NCI-H526 (cell line): ENCODE measurements around the gene ZNF213.
"Not testable (repeated sequence)": the region's sequence is repeated elsewhere in the genome, so short reads cannot be mapped to it uniquely, and the experiment has no call there.

Experiments used
- DNase-seq, 2 experiments: peaks; one replicate each; lab custom pipeline; 2025; lab: John Stamatoyannopoulos, UW

ZNF213 gene

DNA sequence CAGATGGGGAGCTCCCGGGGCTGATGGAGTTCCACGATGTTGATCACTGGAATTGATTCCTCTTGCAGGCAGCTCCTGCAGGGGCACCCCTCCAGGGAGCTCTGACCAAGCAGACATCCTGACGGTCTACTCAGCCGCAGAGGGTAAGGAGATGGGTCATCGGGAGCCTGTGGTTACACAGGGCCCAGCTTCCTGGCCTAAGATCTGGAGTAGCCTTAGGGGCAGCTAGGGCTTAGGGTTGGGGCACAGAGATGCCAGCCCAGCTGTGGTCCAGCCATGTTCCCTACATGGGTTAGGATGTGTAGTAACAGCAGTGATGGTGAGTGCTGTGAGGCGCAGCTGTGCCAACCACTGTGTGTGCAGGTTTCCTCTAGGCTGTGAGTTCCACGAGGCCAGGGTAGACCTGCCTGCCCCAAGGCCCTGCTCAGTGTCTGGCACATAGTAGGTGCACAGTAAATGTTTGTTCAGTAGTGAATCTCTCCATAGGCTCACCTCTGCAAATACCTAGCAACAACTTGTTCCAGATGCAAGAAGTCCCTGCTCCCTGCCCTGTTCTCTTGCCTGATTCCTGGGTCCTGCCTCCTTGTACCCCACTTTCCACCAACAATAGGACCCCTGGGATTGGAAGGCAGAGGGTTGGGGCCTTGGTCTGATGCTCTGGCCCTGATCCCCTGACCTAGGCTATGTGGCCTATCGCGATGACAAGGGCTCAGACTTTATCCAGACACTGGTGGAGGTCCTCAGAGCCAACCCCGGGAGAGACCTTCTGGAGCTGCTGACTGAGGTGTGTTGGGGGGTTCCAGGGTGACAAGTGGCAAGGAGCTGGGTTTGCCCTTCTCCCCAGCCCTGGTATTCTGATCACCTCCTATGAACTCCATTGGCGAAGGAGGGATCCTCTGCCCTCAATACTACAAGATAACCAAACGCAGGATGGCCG lies 13.7 kb downstream of the ZNF213 start:
- DNase-seq = no peak

DNA sequence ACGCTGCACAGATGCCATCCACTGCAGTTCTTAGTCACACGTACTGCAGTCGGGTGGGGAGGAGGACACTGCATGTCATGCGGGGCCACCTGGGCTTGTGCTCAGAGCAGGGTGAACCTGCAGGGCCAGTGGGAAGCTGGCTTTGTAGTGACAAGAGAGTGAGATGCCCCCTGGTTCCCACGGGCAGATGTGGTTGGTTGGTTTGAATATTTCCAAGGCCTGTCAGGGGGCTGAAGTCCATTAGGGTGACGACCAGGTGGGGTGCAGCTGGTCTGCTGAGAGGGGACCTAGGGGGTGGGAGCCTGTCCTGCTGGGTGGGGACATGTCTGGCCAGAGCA lies 14.3 kb downstream of the ZNF213 start:
- DNase-seq = no peak

DNA sequence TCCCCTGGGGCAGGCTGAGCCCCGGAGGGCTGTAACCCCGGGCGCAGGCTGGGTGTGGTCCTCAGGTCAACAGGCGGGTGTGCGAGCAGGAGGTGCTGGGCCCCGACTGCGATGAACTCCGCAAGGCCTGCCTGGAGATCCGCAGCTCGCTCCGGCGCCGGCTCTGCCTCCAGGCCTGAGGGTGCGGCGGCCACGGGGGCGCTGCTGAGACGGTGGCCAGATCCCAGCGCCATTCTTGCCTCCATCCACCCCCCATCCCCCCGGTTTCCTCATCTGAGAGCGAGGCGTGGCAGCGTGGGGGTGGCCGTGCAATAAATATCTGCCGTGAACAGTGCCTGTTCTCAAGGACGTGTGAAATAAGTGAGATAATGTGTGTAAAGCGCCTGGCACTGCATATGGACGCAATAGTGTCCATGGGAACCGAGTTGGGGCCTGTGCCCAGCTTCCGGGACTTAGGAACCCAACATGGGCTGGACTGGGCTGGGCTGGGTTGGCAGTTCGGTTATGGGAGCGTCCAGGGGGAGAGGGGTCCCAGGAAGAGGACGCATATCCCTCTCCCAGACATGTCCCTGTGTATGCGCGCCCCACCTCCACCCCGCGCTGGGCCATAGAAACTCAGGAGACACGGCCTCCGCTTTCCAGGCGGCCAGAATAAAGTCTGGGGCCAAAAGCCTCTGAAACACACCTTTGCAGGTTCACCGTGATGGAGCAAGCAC lies 15.0 kb downstream of the ZNF213 start:
- peak in 1 of 2 experiments; percentile 68 for DNase-seq

DNA sequence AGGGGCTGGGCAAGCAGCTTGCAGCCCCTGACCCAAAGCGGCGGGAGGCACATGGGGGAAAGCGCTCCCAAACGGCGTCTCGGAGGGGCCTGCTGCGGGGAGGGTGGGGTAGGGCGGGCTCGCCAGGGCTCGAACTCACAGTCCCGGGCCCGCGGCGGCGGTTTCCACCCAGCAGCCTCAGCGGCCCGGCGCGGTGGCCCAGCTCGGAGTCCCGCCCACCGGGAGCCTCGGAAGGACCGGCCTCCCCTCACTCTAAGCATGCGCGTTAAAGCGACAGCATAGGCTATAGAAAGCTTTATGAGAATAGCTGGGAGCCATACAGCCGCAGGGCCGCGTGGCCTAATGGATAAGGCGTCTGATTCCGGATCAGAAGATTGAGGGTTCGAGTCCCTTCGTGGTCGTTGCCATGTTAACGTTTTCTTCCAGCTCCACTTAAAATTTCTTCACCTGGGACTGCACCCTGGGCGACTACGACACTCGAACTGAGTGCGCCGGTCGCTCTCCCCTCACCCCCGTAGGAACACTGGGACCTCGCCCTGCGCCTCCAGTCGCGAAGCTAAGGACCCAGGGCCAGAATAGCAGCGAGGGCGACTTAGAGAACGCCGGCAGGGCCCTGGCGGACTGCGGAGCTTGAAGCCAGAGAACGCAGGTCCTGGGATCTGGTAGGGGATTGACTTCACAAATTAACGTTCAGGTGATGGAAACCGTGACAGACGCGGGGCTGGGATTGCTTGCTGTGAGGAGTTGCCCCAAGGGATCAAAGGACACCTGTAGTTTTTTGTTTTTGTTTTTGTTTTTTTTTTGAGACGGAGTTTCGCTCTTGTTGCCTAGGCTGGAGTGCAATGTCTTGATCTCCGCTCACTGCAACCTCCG lies 15.8 kb downstream of the ZNF213 start:
- DNase-seq = peak; percentile 90 to 95

DNA sequence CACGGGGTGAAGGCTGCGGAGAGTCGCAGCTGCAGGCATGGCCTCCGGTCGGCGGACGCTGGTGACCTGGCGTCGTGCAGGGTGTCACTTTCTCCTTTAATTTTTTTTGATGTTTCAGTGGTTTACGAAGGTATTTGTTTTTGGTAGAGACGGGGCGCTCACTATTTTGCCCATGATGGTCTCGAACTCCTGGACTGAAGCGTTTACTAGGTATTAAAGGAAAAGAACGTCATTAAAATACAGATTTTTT lies 17.1 kb downstream of the ZNF213 start:
- DNase-seq = no peak

DNA sequence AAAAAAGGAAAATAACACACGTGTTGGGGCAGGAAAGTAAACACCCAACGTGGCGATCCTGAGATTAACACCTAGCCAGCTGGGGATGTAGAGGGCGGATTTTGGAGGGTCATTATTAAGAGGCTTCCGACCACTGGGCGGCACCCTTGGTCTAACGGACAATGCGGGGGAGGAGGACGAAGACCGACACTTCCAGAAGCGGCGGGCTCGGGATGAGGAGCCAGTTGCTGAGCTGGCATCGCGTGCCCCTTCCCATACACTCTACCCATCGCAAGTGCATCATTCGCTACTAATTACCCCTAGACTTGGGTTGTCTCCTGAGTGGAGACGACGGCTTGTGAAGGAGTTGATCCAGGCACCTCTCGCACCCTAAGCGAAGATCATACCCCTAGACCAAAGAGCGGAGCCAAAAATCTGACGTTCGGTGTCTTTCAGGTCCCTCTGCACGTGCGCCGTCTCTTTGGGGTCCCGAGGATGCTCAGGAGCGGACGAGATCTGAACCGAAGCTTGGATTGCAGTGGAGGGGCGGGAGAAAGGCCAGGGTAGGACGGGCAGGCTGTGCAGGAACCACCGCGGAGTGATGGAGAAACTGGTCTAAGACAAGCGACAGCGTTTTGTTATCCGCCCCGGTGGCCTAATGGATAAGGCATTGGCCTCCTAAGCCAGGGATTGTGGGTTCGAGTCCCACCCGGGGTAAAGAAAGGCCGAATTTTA lies 17.6 kb downstream of the ZNF213 start:
- peak; percentile 80 to 84 for DNase-seq

DNA sequence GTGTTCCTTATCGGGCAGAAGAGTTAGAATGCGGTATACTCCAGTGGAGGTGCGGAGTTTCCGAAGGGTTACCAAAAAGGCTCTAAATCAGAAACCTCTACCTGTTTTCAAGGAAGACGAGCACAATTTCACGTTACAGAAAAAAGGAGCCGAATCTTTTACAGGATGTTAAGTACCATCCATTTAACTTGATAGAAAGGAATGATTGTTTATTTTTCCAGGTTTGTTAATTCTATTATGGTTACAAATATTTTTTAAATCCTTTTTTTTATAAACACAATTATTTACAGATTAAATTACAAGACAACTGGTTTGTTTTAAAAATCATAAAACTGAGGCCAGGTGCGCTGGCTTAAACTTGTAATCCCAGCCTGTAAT lies 18.2 kb downstream of the ZNF213 start:
- no peak for DNase-seq

DNA sequence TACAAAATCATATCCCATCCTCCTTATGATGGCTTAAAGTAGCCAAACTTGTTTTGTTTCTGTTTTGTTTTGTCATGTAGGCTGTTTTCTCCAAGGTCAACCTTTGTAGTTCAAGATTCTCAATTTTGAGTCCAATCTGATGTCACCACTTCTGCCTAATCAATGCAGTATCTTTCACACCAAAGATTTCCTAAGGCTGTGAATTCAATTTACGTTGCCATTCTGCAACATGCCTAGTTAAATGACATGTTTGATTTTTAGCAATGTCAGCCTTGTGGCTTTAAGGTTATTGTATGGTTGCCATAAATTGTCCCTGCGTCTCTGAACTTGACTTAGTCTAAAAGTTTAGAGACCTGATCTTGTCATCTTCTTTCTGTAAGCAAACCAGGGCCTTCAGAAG lies 20.4 kb downstream of the ZNF213 start:
- DNase-seq = no peak

DNA sequence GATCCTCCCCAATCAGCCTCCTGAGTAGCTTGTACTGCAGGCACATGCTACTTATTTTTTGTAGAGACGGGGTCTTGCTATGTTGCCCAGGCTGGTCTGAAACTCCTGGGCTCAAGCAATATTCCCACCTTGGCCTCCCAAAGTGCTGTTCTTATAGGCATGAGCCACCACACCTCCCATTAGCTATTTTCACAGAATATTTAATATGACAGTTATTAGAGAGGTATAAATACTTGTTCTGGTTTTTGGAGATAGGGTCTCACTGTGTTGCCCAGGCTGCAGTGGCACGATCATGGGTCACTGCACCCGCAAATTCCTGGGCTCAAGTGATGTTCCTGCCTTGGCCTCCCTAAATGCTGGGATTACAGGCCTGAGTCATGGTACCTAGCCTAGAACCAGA lies 21.1 kb downstream of the ZNF213 start:
- DNase-seq = no peak

DNA sequence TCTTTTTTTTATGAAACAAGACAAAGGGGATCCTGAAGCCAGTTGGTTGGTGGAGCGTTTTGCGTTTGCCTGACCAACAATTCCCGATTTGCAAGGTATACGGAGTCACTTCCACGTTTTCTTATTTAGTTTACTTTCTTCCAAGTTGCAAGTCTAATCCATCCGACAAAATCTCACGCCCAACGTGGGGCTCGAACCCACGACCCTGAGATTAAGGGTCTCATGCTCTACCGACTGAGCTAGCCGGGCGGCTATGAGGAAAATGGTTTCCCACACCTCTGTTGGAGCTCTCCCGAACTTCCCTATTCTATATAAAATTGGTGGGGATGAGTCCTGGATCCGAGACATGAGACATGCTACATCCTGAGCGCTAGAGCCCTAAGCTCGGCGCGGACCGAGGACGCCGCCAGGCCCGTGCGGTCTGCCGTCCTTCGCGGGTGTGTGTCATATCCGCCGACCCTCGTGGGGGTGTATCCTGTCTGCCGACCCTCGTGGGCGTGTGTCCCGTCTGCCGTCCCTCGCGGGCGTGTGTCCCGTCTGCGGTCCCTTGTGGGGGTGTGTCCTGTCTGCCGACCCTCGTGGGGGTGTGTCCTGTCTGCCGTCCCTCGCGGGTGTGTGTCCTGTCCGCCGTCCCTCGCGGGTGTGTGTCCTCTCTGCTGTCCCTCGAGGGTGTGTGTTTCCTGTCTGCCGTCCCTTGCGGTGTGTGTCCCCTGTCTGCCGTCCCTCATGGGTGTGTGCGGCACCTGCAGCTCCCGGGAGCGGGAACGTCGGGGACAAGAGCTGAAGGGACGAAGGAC lies 22.6 kb downstream of the ZNF213 start:
- DNase-seq = peak; percentile 48 to 75

DNA sequence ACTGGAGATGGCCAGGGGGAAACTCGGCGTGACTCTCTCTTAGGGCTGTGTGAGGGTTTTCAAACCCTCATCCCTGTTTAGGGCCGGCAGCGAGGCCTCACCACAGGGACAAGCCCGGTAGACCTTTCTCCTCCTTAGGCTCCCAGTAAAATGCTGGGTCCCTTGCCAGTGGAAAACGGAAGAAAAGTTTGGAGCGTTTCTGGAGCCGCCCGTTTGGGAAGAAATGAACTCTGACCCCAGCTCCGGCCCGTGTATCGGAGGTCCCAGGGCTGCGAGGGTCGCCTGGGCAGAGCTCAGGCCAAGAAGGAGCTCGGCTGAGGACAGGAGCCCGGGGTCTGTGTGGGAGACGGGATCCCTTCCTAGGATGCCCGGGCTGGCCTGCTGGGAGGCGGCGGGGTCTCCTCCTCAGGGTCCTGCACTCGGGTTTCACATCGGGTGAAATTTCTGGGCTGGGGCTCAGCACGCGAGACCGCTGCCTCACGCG lies 23.2 kb downstream of the ZNF213 start:
- peak in 1 of 2 experiments; percentile 33 for DNase-seq

DNA sequence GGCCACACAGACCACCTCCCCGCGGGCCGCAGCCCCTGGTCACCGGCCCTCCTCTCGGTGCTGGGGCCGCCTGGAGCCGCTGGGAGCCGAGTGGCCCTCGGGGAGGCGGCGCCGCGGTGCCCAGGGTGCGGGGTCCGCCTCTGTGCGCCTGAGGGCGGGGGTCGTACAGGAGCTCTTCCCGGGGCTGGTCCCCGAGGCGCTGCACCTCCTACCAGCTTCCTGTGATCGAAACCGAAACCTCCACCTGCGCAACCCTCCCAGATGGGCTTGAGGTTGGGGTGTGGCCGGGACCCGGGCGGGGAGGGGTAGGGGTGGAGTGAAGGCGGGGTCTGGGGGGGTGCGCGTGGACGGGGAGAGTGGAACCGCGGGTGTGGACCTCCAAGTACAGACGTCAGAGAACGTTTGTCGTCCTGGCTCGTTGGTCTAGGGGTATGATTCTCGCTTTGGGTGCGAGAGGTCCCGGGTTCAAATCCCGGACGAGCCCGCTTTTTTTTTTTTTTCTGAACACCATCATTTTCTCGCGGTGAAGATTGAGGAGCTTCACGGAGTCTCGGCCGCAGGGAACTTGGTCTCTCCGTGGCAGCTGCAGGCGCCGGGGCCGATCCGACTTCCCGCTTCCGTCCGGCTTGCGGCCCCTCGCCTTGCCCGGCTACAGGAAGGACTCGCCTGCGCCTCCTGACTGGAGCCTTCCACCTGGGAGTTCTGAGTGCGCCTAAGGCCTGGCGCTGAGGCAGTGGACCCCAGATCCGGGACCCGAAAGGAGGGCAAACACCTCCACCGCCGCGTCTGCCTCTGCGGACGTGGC lies 23.9 kb downstream of the ZNF213 start:
- peak; percentile 49 to 66 for DNase-seq

DNA sequence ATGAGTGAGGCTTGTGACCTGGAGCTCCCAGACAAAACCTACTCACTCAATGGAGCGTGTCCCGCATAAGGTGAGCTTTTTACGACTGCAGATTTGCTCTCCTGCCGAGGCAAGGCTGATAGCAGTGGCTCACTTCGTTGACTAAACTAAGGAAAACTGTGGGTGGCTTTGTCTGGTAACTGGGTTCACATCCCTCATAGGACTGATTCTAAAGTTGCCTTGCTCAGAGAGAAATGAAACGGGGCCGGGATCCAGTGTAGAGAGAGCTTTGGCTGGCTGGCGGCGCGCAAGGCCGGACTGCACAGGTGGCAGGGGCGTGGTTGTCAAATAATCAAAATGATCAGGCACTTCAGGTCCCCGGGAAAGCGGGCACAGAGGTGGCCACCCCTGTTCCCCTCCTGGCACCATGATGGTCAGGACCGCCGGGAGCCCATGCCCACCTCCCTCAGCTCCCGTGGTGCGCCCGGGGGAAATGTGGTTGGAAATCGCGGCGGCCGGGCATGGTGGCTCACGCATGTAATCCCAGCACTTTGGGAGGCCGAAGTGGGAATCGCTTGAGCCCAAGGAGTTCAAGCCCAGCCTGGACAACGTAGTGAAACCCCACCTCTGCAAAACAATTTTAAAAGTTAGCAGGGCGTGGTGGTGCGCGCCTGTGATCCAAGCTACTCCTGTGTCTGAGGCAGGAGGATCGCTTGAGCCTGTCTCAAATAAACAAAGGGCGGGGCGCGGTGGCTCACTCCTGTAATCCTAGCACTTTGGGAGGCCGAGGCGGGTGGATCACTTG lies 26.6 kb downstream of the ZNF213 start:
- DNase-seq = peak; percentile 33 to 74

DNA sequence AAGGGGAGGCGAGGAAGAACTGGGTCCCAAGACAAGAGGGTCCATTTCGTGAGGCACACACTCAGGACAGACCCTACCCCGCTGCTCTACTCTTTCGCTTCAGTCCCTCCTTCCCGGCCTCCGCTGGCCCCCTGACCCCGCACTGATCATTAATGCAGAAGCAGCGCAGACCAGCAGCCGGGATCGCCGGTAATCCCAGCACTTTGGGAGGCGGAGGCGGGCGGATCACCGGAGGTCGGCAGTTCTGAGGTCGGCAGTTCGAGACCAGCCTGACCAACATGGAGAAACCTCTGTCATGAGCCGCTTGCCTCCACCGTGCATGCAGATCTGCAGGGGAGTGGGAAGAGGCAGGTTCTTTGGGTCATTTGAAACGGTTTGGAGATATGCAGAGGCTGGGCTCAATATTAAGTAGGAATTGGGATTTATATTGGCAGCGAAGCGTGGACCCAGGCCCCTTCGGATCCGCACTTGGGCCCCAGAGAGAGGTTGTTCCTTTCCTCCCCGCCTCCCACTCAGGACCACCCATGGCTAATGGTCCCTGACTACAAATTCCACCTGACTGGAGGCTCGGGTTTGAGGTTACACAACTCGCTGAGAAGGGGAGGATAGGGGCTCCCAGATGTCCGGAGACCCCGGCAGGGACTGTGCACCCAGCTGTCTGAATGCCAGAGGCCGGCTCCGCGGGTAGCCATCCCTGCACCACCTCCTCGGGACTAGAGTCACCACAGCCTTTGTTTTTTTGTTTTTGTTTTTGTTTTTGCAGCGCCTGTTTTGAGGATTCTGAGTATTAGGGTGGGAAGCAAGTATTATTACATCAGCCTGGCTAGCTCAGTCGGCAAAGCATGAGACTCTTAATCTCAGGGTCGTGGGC lies 29.5 kb downstream of the ZNF213 start:
- no peak for DNase-seq

DNA sequence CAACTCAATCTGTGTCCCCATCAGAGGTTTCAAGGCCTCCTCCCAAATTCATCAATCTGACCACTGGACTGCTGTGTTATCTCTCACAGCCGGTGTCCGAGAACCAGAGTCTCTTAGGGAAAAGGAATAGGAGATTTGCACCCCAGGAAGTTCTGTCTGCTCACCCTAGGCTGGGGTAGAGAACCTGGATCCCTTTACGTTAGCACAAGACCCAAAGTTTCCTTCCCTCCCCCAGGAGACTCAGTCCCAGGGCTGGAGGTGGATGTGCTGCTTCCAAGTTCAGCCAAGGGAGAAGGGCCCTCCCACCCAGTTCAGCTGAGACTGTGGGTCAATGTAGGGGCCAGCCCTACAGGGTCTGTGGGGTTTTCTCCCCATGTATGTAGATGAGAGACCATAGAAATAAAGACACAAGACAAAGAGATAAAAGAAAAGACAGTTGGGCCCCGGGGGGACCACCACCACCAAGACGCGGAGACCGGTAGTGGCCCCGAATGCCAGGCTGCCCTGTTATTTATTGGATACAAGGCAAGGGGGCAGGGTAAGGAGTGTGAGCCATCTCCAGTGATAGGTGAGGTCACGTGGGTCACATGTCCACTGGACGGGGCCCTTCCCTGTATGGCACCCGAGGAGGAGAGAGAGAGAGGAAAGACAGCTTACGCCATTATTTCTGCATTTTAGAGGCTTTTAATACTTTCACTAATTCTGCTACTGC lies 30.4 kb downstream of the ZNF213 start:
- no peak for DNase-seq

DNA sequence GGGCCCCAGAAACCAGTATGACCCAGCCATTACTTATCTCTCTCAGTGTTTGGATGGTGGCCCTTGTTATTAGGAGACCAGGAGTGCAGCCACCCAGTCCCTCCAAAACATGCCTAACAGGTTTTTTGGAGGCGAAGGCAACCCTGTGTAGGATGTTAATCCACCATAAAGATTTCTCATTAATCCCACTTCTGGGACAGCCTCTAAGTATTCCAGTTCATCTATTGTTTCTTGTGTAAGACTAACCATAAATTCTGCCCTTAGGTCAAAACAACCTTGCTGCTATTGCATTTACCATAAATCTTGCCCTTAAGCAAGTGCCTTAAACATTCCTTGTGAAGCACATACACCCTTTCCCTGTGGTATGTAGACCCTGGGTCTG lies 31.7 kb downstream of the ZNF213 start:
- no peak for DNase-seq

DNA sequence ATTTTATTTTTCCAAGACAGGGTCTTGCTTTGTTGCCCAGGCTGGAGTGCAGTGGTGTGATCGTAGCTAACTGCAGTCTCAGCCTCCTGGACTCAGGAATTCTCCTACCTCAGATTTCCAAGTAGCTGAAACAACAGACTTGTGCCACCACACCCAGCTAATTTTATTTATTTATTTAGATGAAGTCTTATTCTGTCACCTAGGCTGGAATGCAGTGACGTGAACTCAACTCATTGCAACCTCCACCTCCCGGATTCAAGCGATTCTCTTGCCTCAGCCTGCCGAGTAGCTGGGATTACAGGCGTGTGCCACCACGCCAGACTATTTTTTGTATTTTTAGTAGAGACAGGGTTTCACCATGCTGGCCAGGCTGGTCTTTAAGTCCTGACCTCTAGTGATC lies 33.9 kb downstream of the ZNF213 start:
- DNase-seq = not testable (repeated sequence)
